Esophagus squamous epithelium (tissue), 5 donors: Measurements from ENCODE around the gene FAM151A. TPM values are rescaled to one million over a fixed set of nuclear protein-coding genes. Genes with fewer than 3 reads are reported as not detected.

Experiments used
- DNase-seq: peaks from one replicate; lab custom pipeline; 2025; lab: John Stamatoyannopoulos, UW
- H3K27ac ChIP-seq, 4 donors: fragments of 200-600 bp; sonication (generic); one replicate each; pipeline ENCODE4 v1.5.1; 2016 to 2019; ENCODE audit warnings: mild to moderate bottlenecking in 1 of 4
- H3K27me3 ChIP-seq, 4 donors: fragments of 200-600 bp; sonication (generic); 1 replicate in 3 of 4; 2 replicates in 1 of 4; pipeline versions ENCODE4 v1.5.1 to v1.6.0; 2017 to 2021; ENCODE audit warnings: antibody characterized with exemption in 1 of 4
- H3K36me3 ChIP-seq, 3 donors: fragments of 200-600 bp; sonication (generic); one replicate each; pipeline ENCODE4 v1.5.1; 2016 to 2019
- H3K4me1 ChIP-seq, 3 donors: fragments of 200-600 bp; sonication (generic); one replicate each; pipeline ENCODE4 v1.5.1; 2017 to 2019
- H3K4me3 ChIP-seq, 4 donors: fragments of 200-600 bp; sonication (generic); 1 replicate in 3 of 4; 2 replicates in 1 of 4; pipeline ENCODE4 v1.5.1; 2016 to 2019; ENCODE audit warnings: mild to moderate bottlenecking in 2 of 4, moderate library complexity in 1 of 4
- H3K9me3 ChIP-seq, 3 donors: fragments of 200-600 bp; sonication (generic); one replicate each; pipeline ENCODE4 v1.5.1; 2016 to 2019
- POLR2A ChIP-seq, 4 donors: fragments of 450-650 bp; IDR thresholded peaks; one replicate each; pipeline ENCODE4 v1.6.1; 2017; ENCODE audit warnings: antibody characterized with exemption in 4 of 4, mild to moderate bottlenecking in 4 of 4, moderate library complexity in 3 of 4
- WGBS, 2 donors: methylation state at CpG; one replicate each; pipeline ENCODE4 v1.1.5; 2018; 5-methylcytosine and 5-hydroxymethylcytosine counted together
- intact Hi-C: fragments of 100-400 bp; cut with DNase I; formaldehyde crosslinking; loops from one replicate; pipeline ENCODE4 v1.15.0; 2022
- total RNA-seq, 4 donors: library from RNA; depleted of rRNA; stranded (reverse); fragments of >200 nt; gene quantifications; one replicate each; pipeline ENCODE4 v1.1.0, GENCODE V29; 2016
- TF ChIP-seq, protein P1 (sequence below), 6 experiments: fragments of 450-650 bp in 4 of 6; fragments of 200-600 bp in 2 of 6; sonication (generic) in 2 of 6; IDR thresholded peaks; one replicate each; pipeline ENCODE4 v1.5.1; 2016 to 2019; ENCODE audit warnings: antibody characterized with exemption in 6 of 6, mild to moderate bottlenecking in 4 of 6, moderate library complexity in 4 of 6
- donor health status: DM: yes; HTN: yes; CAD: no.

The FAM151A gene
- total RNA-seq, 4 donors from 2014 or later, result 0.35 TPM; not detected in 3

DNA sequence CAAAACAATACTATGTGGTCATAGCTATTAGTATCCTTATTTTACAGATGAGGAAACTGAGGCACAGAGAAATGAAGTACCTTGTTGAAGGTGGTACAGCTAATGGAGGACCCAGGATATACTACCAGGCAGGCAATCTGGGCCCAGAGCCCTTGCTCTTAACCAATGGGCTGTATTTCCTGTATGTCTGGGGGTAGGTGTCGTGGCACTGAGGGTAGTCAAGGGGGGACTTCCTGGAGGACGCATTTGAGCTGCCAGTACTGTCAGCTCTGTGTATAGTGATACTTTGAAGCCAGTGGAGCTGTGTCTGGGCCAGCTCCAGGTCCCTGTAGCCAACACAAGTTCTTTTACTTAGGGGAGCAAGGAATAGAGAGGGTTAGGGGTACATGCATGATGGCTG is 34.9 kb downstream of the FAM151A start:
- no peak for DNase-seq
- no peak overlapping the region for H3K27ac ChIP-seq
- WGBS, 2 donors, result 67 to 79% methylated on average over 2 of the region's 2 CpGs
- H3K36me3 ChIP-seq, result peaks cover 0 to 74% (median 0%) of the 10 kb centered on the region in 3 donors
- no peak for TF ChIP-seq POLR2A (IDR thresholded peaks at IDR 0.05)
- no peak overlapping the region for H3K4me3 ChIP-seq
- H3K9me3 ChIP-seq, result no peaks in the 10 kb centered on the region
- H3K27me3 ChIP-seq, result no peaks in the 10 kb centered on the region
- intact Hi-C loops, result no loop called here
- no peaks in the 10 kb centered on the region for H3K4me1 ChIP-seq

DNA sequence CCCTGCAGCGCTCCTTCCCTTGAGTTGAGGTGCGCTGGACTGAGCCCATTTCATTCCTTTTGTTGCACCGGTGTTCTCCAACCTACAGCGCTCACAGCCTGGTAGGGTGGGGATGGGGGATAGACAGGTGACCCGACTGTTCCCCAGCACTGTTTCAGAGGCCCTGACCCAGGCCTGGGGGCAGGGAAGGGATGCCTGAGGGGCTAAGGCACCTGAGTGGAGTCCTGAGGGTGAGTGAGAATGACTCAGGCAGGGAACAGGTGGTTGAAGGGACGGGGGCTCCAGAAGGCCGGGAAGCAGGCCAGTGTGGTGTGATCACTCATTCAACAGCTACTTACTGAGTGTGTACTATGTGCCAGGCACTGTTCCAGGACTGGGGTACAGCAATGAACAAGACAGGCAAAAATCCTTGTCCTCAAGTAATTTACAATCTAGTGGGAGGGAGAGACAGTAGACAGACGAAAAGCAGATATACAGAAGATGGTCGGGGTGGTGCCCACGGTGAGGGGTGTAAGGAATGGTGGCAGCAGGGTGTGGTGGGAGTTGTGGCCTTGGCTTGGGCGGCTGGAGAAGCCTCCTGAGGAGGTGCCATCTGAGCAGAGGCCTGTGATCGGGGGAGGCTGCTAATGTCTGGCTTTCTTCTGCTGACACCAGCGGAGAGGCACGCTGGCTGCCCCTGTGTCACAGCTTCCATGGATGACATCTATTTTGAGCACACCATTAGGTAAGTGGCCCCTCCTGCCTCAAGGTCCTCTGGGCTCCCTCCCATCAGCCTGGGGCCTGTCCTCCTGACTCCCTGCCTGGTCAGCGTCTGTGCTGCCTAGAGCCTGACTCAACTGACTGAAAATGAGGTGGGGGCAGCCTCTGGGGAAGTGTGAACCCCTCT is 37.9 kb downstream of the FAM151A start:
- Histone ChIP-seq H3K9me3 (no peaks in the 10 kb centered on the region), H3K27ac (no peak overlapping the region), H3K27me3 (no peaks in the 10 kb centered on the region), H3K4me3 (no peak overlapping the region), H3K4me1 (peaks cover 11 to 28% (median 18%) of the 10 kb centered on the region in 3 donors), H3K36me3 (peaks cover 0 to 52% (median 0%) of the 10 kb centered on the region in 3 donors)
- WGBS, 2 donors, result 75% methylated on average over 5 to 11 of the region's 15 CpGs
- no peak for DNase-seq
- TF ChIP-seq POLR2A (IDR thresholded peaks at IDR 0.05), result no peak
- TF ChIP-seq, protein P1, sequence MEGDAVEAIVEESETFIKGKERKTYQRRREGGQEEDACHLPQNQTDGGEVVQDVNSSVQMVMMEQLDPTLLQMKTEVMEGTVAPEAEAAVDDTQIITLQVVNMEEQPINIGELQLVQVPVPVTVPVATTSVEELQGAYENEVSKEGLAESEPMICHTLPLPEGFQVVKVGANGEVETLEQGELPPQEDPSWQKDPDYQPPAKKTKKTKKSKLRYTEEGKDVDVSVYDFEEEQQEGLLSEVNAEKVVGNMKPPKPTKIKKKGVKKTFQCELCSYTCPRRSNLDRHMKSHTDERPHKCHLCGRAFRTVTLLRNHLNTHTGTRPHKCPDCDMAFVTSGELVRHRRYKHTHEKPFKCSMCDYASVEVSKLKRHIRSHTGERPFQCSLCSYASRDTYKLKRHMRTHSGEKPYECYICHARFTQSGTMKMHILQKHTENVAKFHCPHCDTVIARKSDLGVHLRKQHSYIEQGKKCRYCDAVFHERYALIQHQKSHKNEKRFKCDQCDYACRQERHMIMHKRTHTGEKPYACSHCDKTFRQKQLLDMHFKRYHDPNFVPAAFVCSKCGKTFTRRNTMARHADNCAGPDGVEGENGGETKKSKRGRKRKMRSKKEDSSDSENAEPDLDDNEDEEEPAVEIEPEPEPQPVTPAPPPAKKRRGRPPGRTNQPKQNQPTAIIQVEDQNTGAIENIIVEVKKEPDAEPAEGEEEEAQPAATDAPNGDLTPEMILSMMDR (IDR thresholded peaks at IDR 0.05), result no peak
- intact Hi-C loops, result no loop called here

DNA sequence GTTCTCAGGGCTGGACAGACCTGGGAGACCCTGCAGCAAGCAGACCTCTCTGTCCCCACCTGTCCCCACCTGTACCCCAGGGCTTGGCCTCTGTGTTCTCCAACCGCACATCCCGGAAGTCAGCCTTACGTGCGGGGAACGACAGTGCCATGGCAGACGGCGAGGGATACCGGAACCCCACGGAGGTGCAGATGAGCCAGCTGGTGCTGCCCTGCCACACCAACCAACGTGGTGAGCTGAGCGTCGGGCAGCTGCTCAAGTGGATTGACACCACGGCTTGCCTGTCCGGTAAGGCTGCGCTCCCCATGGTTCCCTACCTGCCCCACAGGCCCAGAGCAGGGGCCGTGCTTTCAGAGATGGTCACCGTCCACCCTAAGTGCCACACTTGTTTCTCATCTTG is 38.8 kb downstream of the FAM151A start:
- WGBS, 2 donors, result 95% methylated on average over 9 of the region's 17 CpGs; no CpG with 5 or more reads in 1 of the 2 donors
- peaks cover 11 to 35% (median 18%) of the 10 kb centered on the region in 3 donors for H3K4me1 ChIP-seq
- no peak for DNase-seq
- peaks cover 0 to 49% (median 0%) of the 10 kb centered on the region in 3 donors for H3K36me3 ChIP-seq
- no peaks in the 10 kb centered on the region for H3K9me3 ChIP-seq
- H3K27ac ChIP-seq, result no peak overlapping the region
- no peaks in the 10 kb centered on the region for H3K27me3 ChIP-seq
- no peak overlapping the region for H3K4me3 ChIP-seq
- intact Hi-C loops, result no loop called here
- no peak for TF ChIP-seq POLR2A (IDR thresholded peaks at IDR 0.05)

DNA sequence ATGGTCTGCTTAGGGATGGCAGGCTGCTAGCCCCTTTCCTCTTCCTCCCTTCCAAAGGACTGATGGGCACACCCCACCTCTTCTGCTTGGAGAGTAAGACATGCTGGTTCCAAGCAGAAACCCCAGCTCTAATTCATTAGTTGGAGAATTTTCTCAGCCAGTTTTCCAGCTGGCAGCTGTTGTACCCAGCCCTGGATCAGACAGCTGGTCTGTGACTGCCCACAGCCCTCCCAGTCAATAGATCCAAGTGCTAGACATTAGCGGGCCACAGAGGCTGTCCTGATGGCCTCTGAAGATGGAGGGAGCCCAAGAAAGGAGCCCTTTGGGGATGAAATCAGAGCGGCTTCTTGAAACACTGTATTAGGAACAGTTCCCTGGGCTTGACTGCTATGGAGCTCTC is 39.5 kb downstream of the FAM151A start:
- DNase-seq, result no peak
- Histone ChIP-seq H3K4me3 (no peak overlapping the region), H3K36me3 (peaks cover 0 to 46% (median 0%) of the 10 kb centered on the region in 3 donors), H3K27ac (no peak overlapping the region), H3K27me3 (no peaks in the 10 kb centered on the region), H3K4me1 (peaks cover 11 to 42% (median 18%) of the 10 kb centered on the region in 3 donors), H3K9me3 (no peaks in the 10 kb centered on the region)
- WGBS, 2 donors, result 40% methylated on average over 1 of the region's 2 CpGs; no CpG with 5 or more reads in 1 of the 2 donors
- TF ChIP-seq, protein P1 (IDR thresholded peaks at IDR 0.05), result no peak
- TF ChIP-seq POLR2A (IDR thresholded peaks at IDR 0.05), result no peak
- intact Hi-C loops, result no loop called here

DNA sequence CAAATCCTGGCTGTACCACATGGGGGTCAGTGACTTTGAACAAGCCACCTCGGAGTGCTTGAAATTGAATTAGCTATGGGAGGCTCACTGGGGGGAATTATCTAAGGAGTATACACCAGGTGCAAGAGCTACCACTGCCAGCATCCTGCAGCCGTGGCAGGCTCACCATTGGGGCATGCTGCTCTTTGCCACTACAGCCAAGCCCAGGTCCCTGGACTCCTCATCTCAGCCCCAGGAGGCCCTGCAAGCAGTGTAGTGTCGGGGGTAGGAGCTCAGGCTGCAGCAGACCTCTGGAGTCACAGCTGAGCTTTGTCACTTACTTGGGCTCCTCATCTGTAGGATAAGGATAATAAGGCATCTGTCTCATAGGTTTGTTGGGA is 40.0 kb downstream of the FAM151A start:
- no peak overlapping the region for H3K27ac ChIP-seq
- H3K4me1 ChIP-seq, result peaks cover 11 to 44% (median 18%) of the 10 kb centered on the region in 3 donors
- H3K4me3 ChIP-seq, result no peak overlapping the region
- H3K9me3 ChIP-seq, result no peaks in the 10 kb centered on the region
- intact Hi-C loops, result no loop called here
- no peaks in the 10 kb centered on the region for H3K27me3 ChIP-seq
- 90 to 100% methylated on average over 1 to 2 of the region's 3 CpGs for WGBS, 2 donors
- peaks cover 0 to 40% (median 0%) of the 10 kb centered on the region in 3 donors for H3K36me3 ChIP-seq
- no peak for DNase-seq
- TF ChIP-seq, protein P1 (IDR thresholded peaks at IDR 0.05), result no peak
- no peak for TF ChIP-seq POLR2A (IDR thresholded peaks at IDR 0.05)
